HG03159 (cell line): ENCODE measurements around the gene MGAT1.
"Not testable (repeated sequence)": the region's sequence is repeated elsewhere in the genome, so short reads cannot be mapped to it uniquely, and the experiment has no call there.

Experiments used
- ATAC-seq: cut with Tn5 transposase; IDR thresholded peaks from one replicate; pipeline ENCODE4 v1.9.1; 2021; ENCODE audit warnings: mild to moderate bottlenecking, moderate library complexity; ENCODE audit not compliant: unreplicated experiment

MGAT1 gene

GRCh38 chr5:180807046-180807445, 4.4 kb upstream of the MGAT1 start:
- no peak for ATAC-seq

GRCh38 chr5:180806351-180807011, 3.9 kb upstream of the MGAT1 start:
- ATAC-seq = no peak

GRCh38 chr5:180804129-180804618, 1.6 kb upstream of the MGAT1 start:
- no peak for ATAC-seq

GRCh38 chr5:180803181-180804128, 849 bp upstream of the MGAT1 start:
- ATAC-seq = peak; percentile 62

- no peak for ATAC-seq
Measured at GRCh38 chr5:180801596-180802324, 846 bp downstream of the MGAT1 start.

- no peak for ATAC-seq
Measured at GRCh38 chr5:180799902-180800801, 2.5 kb downstream of the MGAT1 start.

GRCh38 chr5:180799194-180799593, 3.4 kb downstream of the MGAT1 start:
- ATAC-seq = no peak

- ATAC-seq = no peak
Measured at GRCh38 chr5:180798193-180798592, 4.4 kb downstream of the MGAT1 start.

GRCh38 chr5:180797256-180798192, 5.1 kb downstream of the MGAT1 start:
- no peak for ATAC-seq

GRCh38 chr5:180795771-180796313, 6.8 kb downstream of the MGAT1 start:
- ATAC-seq = no peak

- ATAC-seq = no peak
Measured at GRCh38 chr5:180792965-180793287, 9.7 kb downstream of the MGAT1 start.

- ATAC-seq = no peak
Measured at GRCh38 chr5:180792287-180792964, 10.2 kb downstream of the MGAT1 start.

GRCh38 chr5:180791611-180792213, 10.9 kb downstream of the MGAT1 start:
- no peak for ATAC-seq

GRCh38 chr5:180790524-180790923, 12.1 kb downstream of the MGAT1 start:
- no peak for ATAC-seq

GRCh38 chr5:180790020-180790419, 12.6 kb downstream of the MGAT1 start:
- ATAC-seq = no peak

- not testable (repeated sequence) for ATAC-seq
Measured at GRCh38 chr5:180788651-180789410, 13.8 kb downstream of the MGAT1 start.

- ATAC-seq = no peak
Measured at GRCh38 chr5:180787711-180788431, 14.7 kb downstream of the MGAT1 start.
